ENCODE measurements around the gene TNS3.

DNA sequence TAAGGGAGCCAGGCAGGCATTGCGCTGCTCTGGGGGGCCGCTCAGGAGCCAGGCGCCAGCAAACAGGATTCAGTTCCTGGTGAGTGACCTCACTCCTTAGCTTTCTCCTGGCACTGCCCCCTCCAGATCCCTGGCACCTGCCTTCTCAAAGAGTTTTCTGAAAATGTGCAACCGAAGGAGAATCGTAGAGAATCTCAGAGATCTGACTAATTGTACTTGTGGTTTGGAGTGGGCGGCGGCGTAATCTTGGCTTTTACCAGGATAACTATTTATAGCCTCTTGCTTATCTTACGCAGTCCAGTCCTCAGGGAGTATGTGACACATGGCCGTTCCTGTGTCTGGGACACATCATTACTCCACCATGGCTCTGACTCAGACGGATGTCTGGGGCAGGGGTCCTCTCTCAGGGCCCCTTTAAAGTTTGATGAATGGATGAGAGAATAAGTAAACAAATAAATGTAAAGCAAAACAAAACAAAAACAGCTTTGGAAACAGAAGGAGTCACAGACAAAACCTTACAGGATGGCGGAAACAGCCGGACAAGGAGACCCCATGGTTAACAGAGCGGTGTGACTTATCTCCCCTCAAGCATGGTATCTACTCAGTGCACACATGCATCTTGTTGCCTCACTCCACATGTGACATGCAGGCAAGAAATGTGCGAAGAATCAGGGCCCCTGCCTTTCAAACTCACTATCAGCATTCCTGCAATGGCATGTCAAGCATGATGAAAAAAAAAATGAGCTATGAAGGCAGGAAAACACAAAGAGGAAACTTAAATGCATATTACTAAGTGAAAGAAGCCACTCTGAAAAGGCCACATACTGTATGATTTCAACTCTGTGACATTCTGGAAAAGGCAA lies 99.7 kb downstream of the TNS3 start:
- TF ChIP-seq POLR2AphosphoS5 (IDR thresholded peaks at IDR 0.05; ENCODE audit: borderline replicate concordance, low read depth, low read length) (no peak), FOXP2 (optimal IDR thresholded peaks at IDR 0.05; ENCODE audit: control extremely low read depth, extremely low read length, insufficient read depth) (no peak), EZH2 (IDR thresholded peaks at IDR 0.05) (no peak)
